Natural killer cell (primary cell): ENCODE measurements around the gene IRF5. TPM values are rescaled to one million over a fixed set of nuclear protein-coding genes. Genes with fewer than 3 reads are reported as not detected.

Experiments
- ATAC-seq, 3 donors: fragments of 150-1000 bp in 2 of 3; fragments of 200-7000 bp in 1 of 3; cut with Tn5 transposase; 1 replicate in 1 of 3; 2 replicates in 2 of 3; pipeline ENCODE4 v1.10.0; 2021; ENCODE audit warnings: mild to moderate bottlenecking in 2 of 3, moderate library complexity in 2 of 3
- DNase-seq, 2 donors: peaks; one replicate each; pipeline versions ENCODE4 v3.0.0 to v3.0.0-alpha.2; 2013 to 2021; ENCODE audit warnings: mixed read lengths in 1 of 2
- H3K27ac ChIP-seq: one replicate; pipeline ENCODE4 v1.5.1; 2013; ENCODE audit warnings: mild to moderate bottlenecking, low read length
- H3K27me3 ChIP-seq: one replicate; pipeline ENCODE4 v1.6.1; 2013; ENCODE audit warnings: low read length; ENCODE audit not compliant: control insufficient read depth, insufficient read depth
- H3K36me3 ChIP-seq: one replicate; pipeline ENCODE4 v1.6.1; 2013; ENCODE audit warnings: low read length; ENCODE audit not compliant: control insufficient read depth, insufficient read depth
- H3K4me1 ChIP-seq: one replicate; pipeline ENCODE4 v1.6.1; 2013; ENCODE audit warnings: low read length; ENCODE audit not compliant: control insufficient read depth, insufficient read depth
- H3K4me3 ChIP-seq: one replicate; pipeline ENCODE4 v1.5.1; 2013; ENCODE audit warnings: low read length
- H3K9me3 ChIP-seq: one replicate; pipeline ENCODE4 v1.6.1; 2013; ENCODE audit warnings: low read length; ENCODE audit not compliant: control insufficient read depth, insufficient read depth
- H3K27ac Mint-ChIP-seq, 2 donors: one replicate each; pipeline ENCODE4 v1.8.0; 2022; ENCODE audit warnings: mild to moderate bottlenecking in 2 of 2, mixed read lengths in 2 of 2, moderate library complexity in 1 of 2
- H3K27me3 Mint-ChIP-seq, 2 donors: one replicate each; pipeline ENCODE4 v1.8.0; 2022; ENCODE audit warnings: low read depth in 2 of 2, mixed read lengths in 2 of 2
- H3K36me3 Mint-ChIP-seq: one replicate; pipeline ENCODE4 v1.8.0; 2022; ENCODE audit warnings: mixed read lengths
- H3K4me1 Mint-ChIP-seq, 2 donors: one replicate each; pipeline ENCODE4 v1.8.0; 2022; ENCODE audit warnings: mixed read lengths in 2 of 2
- H3K4me3 Mint-ChIP-seq: one replicate; pipeline ENCODE4 v1.8.0; 2022; ENCODE audit warnings: mild to moderate bottlenecking, moderate library complexity, mixed read lengths
- H3K9me3 Mint-ChIP-seq, 2 donors: one replicate each; pipeline ENCODE4 v1.8.0; 2022; ENCODE audit warnings: mixed read lengths in 2 of 2
- WGBS: methylation state at CpG from one replicate; pipeline ENCODE4 v1.1.7; 2013; ENCODE audit warnings: missing lambda C conversion rate; ENCODE audit not compliant: insufficient coverage; 5-methylcytosine and 5-hydroxymethylcytosine counted together
- intact Hi-C: fragments of 100-400 bp; cut with micrococcal nuclease; formaldehyde crosslinking; loops from one replicate; pipeline ENCODE4 v1.14.2; 2022
- total RNA-seq, 4 donors: library from RNA; stranded (reverse); fragments of 120-200 nt in 1 of 4; gene quantifications; one replicate each; pipeline versions ENCODE4 v1.2.3 to v1.2.4, GENCODE V29; 2013 to 2022
- TF ChIP-seq, protein P1 (sequence below): fragments of 200-600 bp; IDR thresholded peaks from one replicate; pipeline ENCODE4 v1.8.0; 2022; ENCODE audit warnings: antibody characterized with exemption

Gene IRF5
- total RNA-seq, 3 donors from 2014 or later (not counting 1 experiment from before 2014, with no cell fraction given), result 13.0 to 20.2 (median 19.5) TPM

DNA sequence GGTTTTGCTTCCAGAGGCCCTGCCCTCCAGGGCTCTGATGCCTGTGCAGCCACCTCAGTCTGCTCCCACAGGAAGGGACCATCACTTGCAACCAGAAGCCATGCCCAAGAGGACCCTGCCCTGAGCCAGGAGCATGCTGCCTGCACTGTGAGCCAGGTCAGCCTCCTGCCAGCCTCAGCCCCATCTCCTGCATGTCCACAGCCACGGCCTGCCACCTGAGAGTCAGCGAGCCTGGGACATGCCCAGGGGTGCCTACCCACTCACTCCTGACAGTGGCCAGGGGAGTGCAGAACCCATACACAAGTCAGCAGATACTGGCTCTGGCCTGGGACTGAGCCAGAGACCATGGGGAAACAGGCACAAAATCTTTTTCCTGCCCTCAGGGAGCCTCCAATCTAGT lies 20.6 kb upstream of the IRF5 start:
- H3K4me1 Mint-ChIP-seq, result peaks cover 5 to 6% of the 10 kb centered on the region in 2 donors
- intact Hi-C loops, result no loop called here
- H3K27ac Mint-ChIP-seq, result no peak overlapping the region
- H3K4me3 Mint-ChIP-seq, result no peak overlapping the region
- Histone ChIP-seq H3K27ac (no peak overlapping the region), H3K4me1 (peaks cover 11% of the 10 kb centered on the region), H3K27me3 (peaks cover 12% of the 10 kb centered on the region), H3K9me3 (no peaks in the 10 kb centered on the region), H3K4me3 (no peak overlapping the region), H3K36me3 (no peaks in the 10 kb centered on the region)
- peaks cover 42 to 55% of the 10 kb centered on the region in 2 donors for H3K27me3 Mint-ChIP-seq
- TF ChIP-seq, protein P1, sequence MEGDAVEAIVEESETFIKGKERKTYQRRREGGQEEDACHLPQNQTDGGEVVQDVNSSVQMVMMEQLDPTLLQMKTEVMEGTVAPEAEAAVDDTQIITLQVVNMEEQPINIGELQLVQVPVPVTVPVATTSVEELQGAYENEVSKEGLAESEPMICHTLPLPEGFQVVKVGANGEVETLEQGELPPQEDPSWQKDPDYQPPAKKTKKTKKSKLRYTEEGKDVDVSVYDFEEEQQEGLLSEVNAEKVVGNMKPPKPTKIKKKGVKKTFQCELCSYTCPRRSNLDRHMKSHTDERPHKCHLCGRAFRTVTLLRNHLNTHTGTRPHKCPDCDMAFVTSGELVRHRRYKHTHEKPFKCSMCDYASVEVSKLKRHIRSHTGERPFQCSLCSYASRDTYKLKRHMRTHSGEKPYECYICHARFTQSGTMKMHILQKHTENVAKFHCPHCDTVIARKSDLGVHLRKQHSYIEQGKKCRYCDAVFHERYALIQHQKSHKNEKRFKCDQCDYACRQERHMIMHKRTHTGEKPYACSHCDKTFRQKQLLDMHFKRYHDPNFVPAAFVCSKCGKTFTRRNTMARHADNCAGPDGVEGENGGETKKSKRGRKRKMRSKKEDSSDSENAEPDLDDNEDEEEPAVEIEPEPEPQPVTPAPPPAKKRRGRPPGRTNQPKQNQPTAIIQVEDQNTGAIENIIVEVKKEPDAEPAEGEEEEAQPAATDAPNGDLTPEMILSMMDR, result no peak
- H3K9me3 Mint-ChIP-seq, result no peaks in the 10 kb centered on the region
- 96% methylated on average over 2 of the region's 2 CpGs for WGBS
- no peaks in the 10 kb centered on the region for H3K36me3 Mint-ChIP-seq
- ATAC-seq (no peak), DNase-seq (no peak)

DNA sequence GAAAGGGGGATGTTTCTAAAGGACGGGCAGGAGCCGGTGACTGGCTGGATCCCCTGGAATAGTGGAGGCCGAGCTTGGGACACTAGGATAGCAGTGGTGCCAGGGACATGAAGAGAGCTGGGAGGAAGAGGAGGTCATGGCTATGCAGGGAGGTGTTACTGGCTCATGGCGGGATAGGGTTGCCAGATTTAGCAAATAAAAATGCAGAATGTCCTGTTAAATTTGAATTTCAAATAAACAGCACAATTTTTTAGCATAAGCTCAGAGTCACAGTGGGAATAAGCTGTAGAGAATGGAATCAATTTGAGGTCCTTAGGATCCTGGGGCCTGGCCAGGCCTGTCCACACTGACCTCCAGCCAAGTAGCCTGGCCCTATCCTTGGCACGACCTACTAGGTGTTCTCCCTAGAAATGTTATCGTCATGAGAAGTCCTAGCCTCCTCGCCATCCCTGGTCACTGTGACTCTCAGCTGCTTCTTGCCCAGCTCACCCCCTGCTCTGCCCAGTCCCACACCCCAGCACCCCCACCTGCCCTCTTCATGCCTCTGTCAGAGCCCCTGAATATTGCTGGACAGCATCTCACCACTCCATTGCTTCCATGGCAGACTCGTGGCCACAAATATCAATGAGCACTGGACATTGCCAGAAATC lies 19.6 kb upstream of the IRF5 start:
- Mint-ChIP-seq H3K36me3 (no peaks in the 10 kb centered on the region), H3K9me3 (no peaks in the 10 kb centered on the region), H3K4me1 (peaks cover 5 to 6% of the 10 kb centered on the region in 2 donors), H3K27me3 (peaks cover 43 to 52% of the 10 kb centered on the region in 2 donors), H3K27ac (no peak overlapping the region), H3K4me3 (no peak overlapping the region)
- Histone ChIP-seq H3K27ac (no peak overlapping the region), H3K27me3 (peaks cover 12% of the 10 kb centered on the region), H3K4me3 (no peak overlapping the region), H3K36me3 (no peaks in the 10 kb centered on the region), H3K9me3 (no peaks in the 10 kb centered on the region), H3K4me1 (peaks cover 11% of the 10 kb centered on the region)
- DNase-seq (no peak), ATAC-seq (no peak)
- TF ChIP-seq, protein P1, result no peak
- 89% methylated on average over 5 of the region's 8 CpGs for WGBS
- intact Hi-C loops, result no loop called here

DNA sequence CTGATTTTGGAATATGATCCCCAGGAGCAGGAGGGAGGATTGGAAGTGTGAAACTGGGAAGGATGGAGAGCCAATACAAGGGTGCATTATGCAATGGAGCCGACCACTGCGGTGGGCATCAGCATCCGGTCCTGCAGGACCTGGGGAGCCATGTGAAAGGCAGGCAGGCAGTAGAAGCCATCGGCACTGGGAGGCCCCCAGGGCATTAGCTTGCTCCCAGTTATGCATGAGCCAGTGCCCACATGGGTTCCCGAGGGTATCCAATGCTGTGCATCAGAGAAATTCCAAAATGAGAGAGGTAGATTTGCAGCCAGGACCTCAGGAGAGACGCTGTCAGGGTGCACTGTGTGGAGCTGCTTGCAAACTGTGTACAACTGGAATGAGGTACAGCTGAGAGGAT lies 18.5 kb upstream of the IRF5 start:
- Mint-ChIP-seq H3K4me1 (peaks cover 5 to 6% of the 10 kb centered on the region in 2 donors), H3K4me3 (no peak overlapping the region), H3K9me3 (no peaks in the 10 kb centered on the region), H3K36me3 (no peaks in the 10 kb centered on the region), H3K27me3 (peaks cover 39 to 47% of the 10 kb centered on the region in 2 donors), H3K27ac (no peak overlapping the region)
- H3K27ac ChIP-seq, result no peak overlapping the region
- no peaks in the 10 kb centered on the region for H3K36me3 ChIP-seq
- H3K27me3 ChIP-seq, result peaks cover 9% of the 10 kb centered on the region
- H3K4me1 ChIP-seq, result peaks cover 11% of the 10 kb centered on the region
- TF ChIP-seq, protein P1, result no peak
- DNase-seq, result no peak
- no peaks in the 10 kb centered on the region for H3K9me3 ChIP-seq
- whole genome bisulfite sequencing, result 89% methylated on average over 6 of the region's 6 CpGs
- ATAC-seq, result no peak
- intact Hi-C loops, result no loop called here
- H3K4me3 ChIP-seq, result no peak overlapping the region
